COLO668 (cell line): ENCODE measurements around the gene PRM2.

Experiments used
- DNase-seq: peaks from one replicate; lab custom pipeline; 2025; ENCODE audit not compliant: unreplicated experiment; lab: John Stamatoyannopoulos, UW

The PRM2 gene

DNA sequence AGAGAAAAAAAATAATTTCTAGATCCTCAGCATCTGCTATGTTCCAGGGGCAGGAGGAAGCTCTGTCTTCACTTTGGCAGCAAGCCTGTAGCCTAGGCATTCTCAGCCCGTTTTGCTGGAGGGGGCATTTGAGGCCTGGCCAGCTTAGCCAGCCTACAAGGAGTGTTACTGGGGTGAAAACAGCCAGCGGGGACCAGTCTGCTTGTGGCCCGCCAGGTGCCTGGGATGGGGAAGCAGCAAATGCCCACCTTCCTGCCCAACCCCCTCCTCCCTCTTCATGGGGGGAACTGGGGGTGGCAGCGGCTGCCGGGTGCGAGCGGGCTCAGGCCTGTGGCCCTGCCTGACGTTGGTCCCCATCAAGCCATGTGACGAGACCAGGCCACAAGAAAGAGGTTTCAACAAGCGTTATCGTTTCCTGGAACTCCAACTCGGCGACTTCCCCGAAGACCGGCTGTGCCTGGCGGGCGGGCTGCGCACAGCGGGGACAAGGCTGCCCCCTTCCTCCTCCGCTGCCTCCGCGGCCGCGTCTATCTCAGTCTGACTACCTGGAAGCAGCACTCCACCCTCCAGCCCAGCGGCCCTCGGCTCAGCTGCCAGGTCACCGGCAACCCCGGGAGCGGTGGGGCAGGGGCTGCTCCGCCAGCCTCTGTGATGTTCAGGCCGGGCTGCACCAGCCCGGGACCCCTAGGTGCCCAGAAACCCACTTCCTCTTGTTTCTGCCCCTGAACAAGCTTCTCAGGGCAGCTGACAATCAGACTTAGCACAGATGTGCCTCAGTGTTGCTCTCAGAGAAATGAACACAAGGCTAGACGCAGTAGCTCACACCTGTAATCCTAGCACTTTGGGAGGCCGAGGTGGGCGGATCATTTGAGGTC is 43.2 kb downstream of the PRM2 start:
- DNase-seq: no peak

DNA sequence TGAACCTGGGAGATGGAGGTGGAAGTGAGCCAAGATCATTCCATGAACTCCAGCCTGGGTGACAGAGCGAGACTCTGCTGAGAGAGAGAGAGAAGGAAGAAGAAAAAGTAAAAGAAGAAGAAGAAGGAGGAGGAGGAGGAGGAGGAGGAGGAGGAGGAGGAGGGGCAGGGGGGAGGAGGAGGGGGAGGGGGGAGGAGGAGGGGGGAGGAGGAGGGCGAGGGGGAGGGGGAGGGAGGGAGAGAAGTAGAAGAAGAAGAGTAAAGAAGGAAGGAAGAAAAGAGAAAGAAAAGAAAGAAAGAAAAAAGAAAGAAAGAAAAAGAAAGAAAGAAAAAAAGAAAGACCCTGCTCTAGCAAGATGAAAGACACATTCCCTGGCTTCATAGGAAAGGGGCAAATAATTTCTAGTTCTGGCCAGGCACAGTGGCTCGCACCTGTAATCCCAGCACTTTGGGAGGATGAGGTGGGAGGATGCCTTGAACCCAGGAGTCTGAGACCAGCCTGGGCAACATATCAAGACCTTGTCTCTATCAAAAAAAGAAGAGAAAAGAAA is 43.9 kb downstream of the PRM2 start:
- DNase-seq: no peak

DNA sequence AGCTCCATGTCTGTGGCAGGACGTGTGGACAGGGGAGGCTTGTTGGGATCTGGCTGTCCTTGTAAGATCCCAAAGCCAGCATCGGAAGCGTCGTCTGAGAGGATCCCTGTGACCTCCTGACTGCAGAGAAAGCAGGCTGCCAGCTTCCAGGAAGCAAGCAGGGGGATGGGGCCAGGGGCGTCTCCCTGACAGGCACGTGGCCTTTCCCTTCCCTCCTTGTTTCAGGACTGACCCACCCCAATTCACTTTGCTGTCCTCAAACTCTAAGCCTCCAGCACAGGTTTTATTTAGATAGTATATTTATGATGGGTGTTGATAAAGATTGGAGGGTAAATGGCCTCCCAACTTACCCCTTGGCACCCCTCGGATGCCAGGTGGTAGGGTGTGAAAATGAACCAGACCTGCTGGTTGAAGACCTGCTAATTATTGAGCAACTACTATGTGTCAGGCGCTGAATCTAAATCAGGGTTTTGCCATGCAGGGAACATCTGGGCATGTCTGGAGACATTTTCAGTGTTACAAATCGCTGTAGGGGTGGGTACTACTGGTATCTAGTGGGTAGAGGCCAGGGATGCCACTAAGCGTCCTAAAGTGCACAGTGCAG is 44.8 kb downstream of the PRM2 start:
- no peak for DNase-seq

DNA sequence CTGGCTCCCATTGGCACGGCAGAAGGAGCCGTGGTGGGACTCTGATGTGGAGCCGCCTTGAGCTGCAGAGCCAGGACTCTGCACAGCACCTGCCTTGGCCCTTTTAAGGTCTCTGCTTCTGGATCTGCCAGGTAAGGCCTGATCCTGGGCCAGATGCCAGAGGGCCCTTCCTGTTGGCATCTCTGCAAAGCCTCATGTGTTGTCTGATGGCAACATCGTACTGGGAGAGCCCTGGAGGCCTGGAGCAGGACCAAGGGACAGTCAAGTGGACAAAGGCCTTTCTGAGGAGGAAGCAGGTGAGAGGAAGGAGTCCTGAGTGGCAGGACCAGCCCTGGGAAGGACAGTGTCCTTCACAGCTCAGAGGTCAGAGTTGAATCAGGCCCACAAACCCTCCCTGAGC is 46.4 kb downstream of the PRM2 start:
- DNase-seq: no peak

DNA sequence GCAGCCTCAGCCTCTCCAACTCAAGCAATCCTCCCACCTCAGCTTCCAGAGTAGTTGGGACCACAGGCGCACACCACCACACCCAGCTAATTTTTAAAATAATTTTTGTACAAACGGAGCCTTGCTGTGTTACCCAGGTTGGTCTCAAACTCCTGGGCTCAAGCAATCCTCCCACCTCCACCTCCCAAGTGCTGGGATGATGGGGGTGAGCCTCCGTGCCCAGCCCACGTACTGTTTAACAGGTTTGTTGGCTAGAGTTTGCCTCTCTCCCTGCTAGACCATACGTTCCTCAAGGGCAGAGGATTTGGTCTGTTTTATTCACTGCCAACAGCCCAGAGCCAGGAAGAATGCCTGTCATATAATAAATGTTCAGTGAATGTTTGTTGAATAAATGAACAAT is 46.8 kb downstream of the PRM2 start:
- DNase-seq: no peak

DNA sequence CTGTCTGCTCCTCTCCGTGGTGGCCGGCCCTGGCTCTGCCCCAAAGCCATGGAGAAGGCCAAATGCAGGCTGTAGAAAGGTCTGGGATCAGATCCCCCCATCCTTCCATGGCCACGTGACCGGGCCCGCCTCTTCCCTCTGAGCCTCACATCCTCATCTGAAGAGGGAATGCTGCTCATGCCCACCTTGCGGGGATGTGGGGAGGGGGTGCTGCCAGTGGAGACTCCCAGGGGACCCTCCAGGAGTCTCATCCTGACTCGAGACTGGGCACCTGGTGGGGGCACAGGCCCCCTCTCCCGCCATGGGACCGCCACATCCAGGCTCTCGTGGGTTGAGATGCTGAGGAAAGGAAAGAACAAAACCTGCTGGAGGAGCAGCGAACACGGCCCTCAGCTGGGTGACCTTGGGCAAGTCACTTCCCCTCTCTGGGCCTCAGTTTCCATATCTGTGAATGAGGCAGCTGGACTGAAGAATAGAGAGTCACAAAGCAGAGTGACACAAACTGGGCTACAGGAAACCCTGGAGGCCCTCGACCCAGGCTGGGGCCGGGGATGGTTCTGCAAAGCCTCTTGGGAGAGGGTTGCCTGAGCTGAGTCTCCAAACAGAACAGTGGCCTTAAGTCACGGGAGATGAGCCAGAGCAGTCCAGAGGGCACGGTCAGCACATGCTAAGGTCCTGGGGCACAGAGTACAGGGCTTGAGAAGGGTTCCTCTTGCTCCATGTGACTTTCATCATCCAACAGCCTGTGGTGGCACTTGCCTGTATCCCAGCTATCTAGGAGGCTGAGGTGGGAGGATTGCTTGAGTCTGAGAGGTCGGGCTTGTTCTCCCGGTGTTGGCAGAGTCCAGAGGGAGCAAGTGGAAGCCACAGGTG is 50.4 kb downstream of the PRM2 start:
- no peak for DNase-seq
